Type B pancreatic cell (in vitro differentiated cells): ENCODE results near the gene CLDN20. TPM values are rescaled to one million over a fixed set of nuclear protein-coding genes. Genes with fewer than 3 reads are reported as not detected.

ENCODE experiments used
- DNase-seq: peaks from one replicate; pipeline ENCODE4 v3.0.0; 2021; ENCODE audit warnings: mixed read lengths; ENCODE audit not compliant: unreplicated experiment; ENCODE audit errors: extremely low spot score
- H3K27ac Mint-ChIP-seq: 2 replicates; pipeline ENCODE4 v1.8.0; 2021; ENCODE audit warnings: mild to moderate bottlenecking, mixed read lengths
- H3K27me3 Mint-ChIP-seq: 2 replicates; pipeline ENCODE4 v1.8.0; 2021; ENCODE audit warnings: mixed read lengths
- H3K36me3 Mint-ChIP-seq: 2 replicates; pipeline ENCODE4 v1.8.0; 2021; ENCODE audit warnings: mixed read lengths
- H3K4me1 Mint-ChIP-seq: one replicate; pipeline ENCODE4 v1.8.0; 2021; ENCODE audit warnings: mixed read lengths; ENCODE audit not compliant: unreplicated experiment
- H3K4me3 Mint-ChIP-seq: 2 replicates; pipeline ENCODE4 v1.8.0; 2021; ENCODE audit warnings: mild to moderate bottlenecking, mixed read lengths
- H3K9me3 Mint-ChIP-seq: 2 replicates; pipeline ENCODE4 v1.8.0; 2021; ENCODE audit warnings: mixed read lengths
- CTCF ChIP-seq: fragments of 200-600 bp; sonication (generic); conservative IDR thresholded peaks from 2 replicates; pipeline ENCODE4 v1.5.0; 2021; ENCODE audit warnings: antibody characterized with exemption, mild to moderate bottlenecking
- total RNA-seq: library from RNA; stranded (reverse); gene quantifications from 2 replicates; pipeline ENCODE4 v1.2.1, GENCODE V29; 2021; ENCODE audit warnings: low replicate concordance

Gene CLDN20
- total RNA-seq, 1 donor from 2014 or later = not detected

- no peak for TF ChIP-seq CTCF
- Mint-ChIP-seq H3K36me3 (peaks cover 21% of the 10 kb centered on the region), H3K9me3 (no peaks in the 10 kb centered on the region)
Observed at GRCh38 chr6:155271145-155271544, 7.3 kb downstream of the CLDN20 start.

GRCh38 chr6:155272353-155273232, 8.8 kb downstream of the CLDN20 start:
- Mint-ChIP-seq H3K4me1 (peaks cover 15% of the 10 kb centered on the region), H3K27ac (no peak overlapping the region), H3K9me3 (no peaks in the 10 kb centered on the region), H3K36me3 (peaks cover 15% of the 10 kb centered on the region), H3K27me3 (no peaks in the 10 kb centered on the region), H3K4me3 (no peak overlapping the region)
- TF ChIP-seq CTCF = no peak
- DNase-seq = no peak

More at GRCh38 chr6:155271145-155271544, 7.3 kb downstream of the CLDN20 start:
- no peaks in the 10 kb centered on the region for H3K27me3 Mint-ChIP-seq
- peaks cover 15% of the 10 kb centered on the region for H3K4me1 Mint-ChIP-seq
- no peak overlapping the region for H3K4me3 Mint-ChIP-seq
- no peak overlapping the region for H3K27ac Mint-ChIP-seq
- no peak for DNase-seq

GRCh38 chr6:155273431-155273830, 9.6 kb downstream of the CLDN20 start:
- Mint-ChIP-seq H3K4me3 (no peak overlapping the region), H3K36me3 (peaks cover 10% of the 10 kb centered on the region), H3K9me3 (no peaks in the 10 kb centered on the region), H3K4me1 (peaks cover 9% of the 10 kb centered on the region), H3K27me3 (no peaks in the 10 kb centered on the region), H3K27ac (peak overlapping the region; percentile 32)
- no peak for TF ChIP-seq CTCF
- DNase-seq = no peak

- DNase-seq = no peak
- Mint-ChIP-seq H3K36me3 (peaks cover 12% of the 10 kb centered on the region), H3K4me3 (no peak overlapping the region), H3K27ac (no peak overlapping the region), H3K4me1 (peaks cover 9% of the 10 kb centered on the region), H3K9me3 (no peaks in the 10 kb centered on the region), H3K27me3 (no peaks in the 10 kb centered on the region)
- TF ChIP-seq CTCF = no peak
Observed at GRCh38 chr6:155274106-155274505, 10.3 kb downstream of the CLDN20 start.

GRCh38 chr6:155274533-155274932, 10.7 kb downstream of the CLDN20 start:
- TF ChIP-seq CTCF = no peak
- H3K27me3 Mint-ChIP-seq = no peaks in the 10 kb centered on the region
- no peak for DNase-seq
- peaks cover 9% of the 10 kb centered on the region for H3K4me1 Mint-ChIP-seq
- H3K36me3 Mint-ChIP-seq = peaks cover 17% of the 10 kb centered on the region
- no peak overlapping the region for H3K27ac Mint-ChIP-seq
- no peak overlapping the region for H3K4me3 Mint-ChIP-seq
- H3K9me3 Mint-ChIP-seq = no peaks in the 10 kb centered on the region
